Measurements from ENCODE around the gene ADARB2.

ADARB2 gene

GRCh38 chr10:1712944-1713671 is 24.2 kb downstream of the ADARB2 start:
- Mint-ChIP-seq H3K4me3 (no peak overlapping the region), H3K27ac (no peak overlapping the region), H3K9me3 (peaks cover 0 to 9% of the 10 kb centered on the region in 2 donors), H3K4me1 (peaks cover 2% of the 10 kb centered on the region), H3K27me3 (peaks cover 87% of the 10 kb centered on the region)
- ATAC-seq, result no peak
- DNase-seq, result no peak

- Mint-ChIP-seq H3K4me3 (no peak overlapping the region), H3K27me3 (peaks cover 84% of the 10 kb centered on the region)
- ATAC-seq, result no peak
These were observed 25.0 kb downstream of the ADARB2 start for GRCh38 chr10:1712314-1712713.

GRCh38 chr10:1709161-1709560 is 28.2 kb downstream of the ADARB2 start:
- H3K9me3 Mint-ChIP-seq, result peaks cover 0 to 40% of the 10 kb centered on the region in 2 donors
- H3K4me1 Mint-ChIP-seq, result peaks cover 23% of the 10 kb centered on the region
- DNase-seq (no peak), ATAC-seq (no peak)
- H3K27me3 Mint-ChIP-seq, result peaks cover 63% of the 10 kb centered on the region
- no peak overlapping the region for H3K4me3 Mint-ChIP-seq
- no peak overlapping the region for H3K27ac Mint-ChIP-seq

More at GRCh38 chr10:1712314-1712713, 25.0 kb downstream of the ADARB2 start:
- Mint-ChIP-seq H3K4me1 (peaks cover 8% of the 10 kb centered on the region), H3K27ac (no peak overlapping the region), H3K9me3 (peaks cover 0 to 17% of the 10 kb centered on the region in 2 donors)
- no peak for DNase-seq

GRCh38 chr10:1708746-1709145 is 28.6 kb downstream of the ADARB2 start:
- Mint-ChIP-seq H3K4me3 (no peak overlapping the region), H3K27me3 (peaks cover 59% of the 10 kb centered on the region), H3K4me1 (peaks cover 23% of the 10 kb centered on the region), H3K9me3 (peaks cover 0 to 41% of the 10 kb centered on the region in 2 donors), H3K27ac (no peak overlapping the region)
- DNase-seq, result no peak
- ATAC-seq, result no peak

- ATAC-seq, result peak; percentile 90
- peaks cover 23% of the 10 kb centered on the region for H3K4me1 Mint-ChIP-seq
- peaks cover 67% of the 10 kb centered on the region for H3K27me3 Mint-ChIP-seq
- no peak overlapping the region for H3K27ac Mint-ChIP-seq
- peak in 1 of 2 donors; percentile 44 for DNase-seq
- H3K9me3 Mint-ChIP-seq, result peaks cover 8 to 60% of the 10 kb centered on the region in 2 donors
- H3K4me3 Mint-ChIP-seq, result no peak overlapping the region
These were observed 30.6 kb downstream of the ADARB2 start for GRCh38 chr10:1706711-1707110.

- peaks cover 67% of the 10 kb centered on the region for H3K27me3 Mint-ChIP-seq
- no peak for ATAC-seq
These were observed 31.1 kb downstream of the ADARB2 start for GRCh38 chr10:1706256-1706655.

GRCh38 chr10:1698185-1698584 is 39.1 kb downstream of the ADARB2 start:
- ATAC-seq (no peak), DNase-seq (no peak)
- Mint-ChIP-seq H3K4me1 (no peaks in the 10 kb centered on the region), H3K27ac (no peak overlapping the region), H3K4me3 (no peak overlapping the region), H3K27me3 (peaks cover 35% of the 10 kb centered on the region), H3K9me3 (peaks cover 11 to 29% of the 10 kb centered on the region in 2 donors)

More at GRCh38 chr10:1706256-1706655, 31.1 kb downstream of the ADARB2 start:
- DNase-seq, result no peak
- Mint-ChIP-seq H3K4me1 (peaks cover 23% of the 10 kb centered on the region), H3K27ac (no peak overlapping the region), H3K4me3 (no peak overlapping the region), H3K9me3 (peaks cover 8 to 64% of the 10 kb centered on the region in 2 donors)

- DNase-seq (no peak), ATAC-seq (no peak)
- Mint-ChIP-seq H3K27ac (no peak overlapping the region), H3K4me3 (no peak overlapping the region), H3K27me3 (peaks cover 27% of the 10 kb centered on the region), H3K9me3 (peaks cover 3 to 11% of the 10 kb centered on the region in 2 donors), H3K4me1 (no peaks in the 10 kb centered on the region)
These were observed 41.2 kb downstream of the ADARB2 start for GRCh38 chr10:1696106-1696505.

- Mint-ChIP-seq H3K9me3 (no peaks in the 10 kb centered on the region), H3K27me3 (peaks cover 27% of the 10 kb centered on the region), H3K4me1 (no peaks in the 10 kb centered on the region), H3K27ac (no peak overlapping the region), H3K4me3 (no peak overlapping the region)
- DNase-seq (no peak), ATAC-seq (no peak)
These were observed 47.2 kb downstream of the ADARB2 start for GRCh38 chr10:1690086-1690485.

GRCh38 chr10:1688531-1688930 is 48.8 kb downstream of the ADARB2 start:
- no peak overlapping the region for H3K27ac Mint-ChIP-seq
- no peaks in the 10 kb centered on the region for H3K9me3 Mint-ChIP-seq
- no peak for ATAC-seq
- peaks cover 27% of the 10 kb centered on the region for H3K27me3 Mint-ChIP-seq
- H3K4me3 Mint-ChIP-seq, result no peak overlapping the region
- DNase-seq, result no peak
- H3K4me1 Mint-ChIP-seq, result no peaks in the 10 kb centered on the region

- Mint-ChIP-seq H3K27me3 (peaks cover 27% of the 10 kb centered on the region), H3K27ac (no peak overlapping the region), H3K4me1 (no peaks in the 10 kb centered on the region), H3K4me3 (no peak overlapping the region), H3K9me3 (no peaks in the 10 kb centered on the region)
- ATAC-seq (no peak), DNase-seq (no peak)
These were observed 49.6 kb downstream of the ADARB2 start for GRCh38 chr10:1687623-1688150.

- no peak overlapping the region for H3K4me3 Mint-ChIP-seq
- H3K4me1 Mint-ChIP-seq, result no peaks in the 10 kb centered on the region
- no peak overlapping the region for H3K27ac Mint-ChIP-seq
- DNase-seq, result no peak
- H3K9me3 Mint-ChIP-seq, result no peaks in the 10 kb centered on the region
- peaks cover 26% of the 10 kb centered on the region for H3K27me3 Mint-ChIP-seq
- no peak for ATAC-seq
These were observed 50.1 kb downstream of the ADARB2 start for GRCh38 chr10:1687190-1687589.

- Mint-ChIP-seq H3K27ac (no peak overlapping the region), H3K4me1 (no peaks in the 10 kb centered on the region), H3K4me3 (no peak overlapping the region), H3K27me3 (peaks cover 19% of the 10 kb centered on the region), H3K9me3 (no peaks in the 10 kb centered on the region)
- ATAC-seq (no peak), DNase-seq (no peak)
These were observed 50.9 kb downstream of the ADARB2 start for GRCh38 chr10:1686491-1686749.

GRCh38 chr10:1685699-1686490 is 51.4 kb downstream of the ADARB2 start:
- Mint-ChIP-seq H3K27me3 (peaks cover 15% of the 10 kb centered on the region), H3K27ac (no peak overlapping the region)

GRCh38 chr10:1684991-1685390 is 52.3 kb downstream of the ADARB2 start:
- peaks cover 10% of the 10 kb centered on the region for H3K27me3 Mint-ChIP-seq
- ATAC-seq (no peak), DNase-seq (no peak)
- H3K9me3 Mint-ChIP-seq, result no peaks in the 10 kb centered on the region
- no peak overlapping the region for H3K27ac Mint-ChIP-seq
- H3K4me1 Mint-ChIP-seq, result no peaks in the 10 kb centered on the region
- H3K4me3 Mint-ChIP-seq, result no peak overlapping the region

More at GRCh38 chr10:1685699-1686490, 51.4 kb downstream of the ADARB2 start:
- no peak for ATAC-seq
- no peaks in the 10 kb centered on the region for H3K9me3 Mint-ChIP-seq
- no peak overlapping the region for H3K4me3 Mint-ChIP-seq
- H3K4me1 Mint-ChIP-seq, result no peaks in the 10 kb centered on the region
- no peak for DNase-seq

- H3K27me3 Mint-ChIP-seq, result peaks cover 10% of the 10 kb centered on the region
These were observed 53.7 kb downstream of the ADARB2 start for GRCh38 chr10:1683649-1684048.

More at GRCh38 chr10:1683649-1684048, 53.7 kb downstream of the ADARB2 start:
- Mint-ChIP-seq H3K4me3 (no peak overlapping the region), H3K4me1 (no peaks in the 10 kb centered on the region), H3K27ac (no peak overlapping the region), H3K9me3 (no peaks in the 10 kb centered on the region)
- ATAC-seq, result no peak
- DNase-seq, result no peak

Measured in stimulated activated naive CD8-positive, alpha-beta T cell treated with anti-CD3 and anti-CD28 coated beads, Interleukin-15, amount 100 ng/mL, for 72 hours (primary cell).